ENCODE data around the gene MOCOS. TPM values are rescaled to one million over a fixed set of nuclear protein-coding genes. Genes with fewer than 3 reads are reported as not detected.

The MOCOS gene
- total RNA-seq, 1 experiment from 2014 or later = 12.1 TPM

GRCh38 chr18:36279001-36279400, 91.7 kb downstream of the MOCOS start:
- no TSS peak for BruUV-seq (replicated peaks)
- Histone ChIP-seq H3K27ac (ENCODE audit: low read depth, low read length) (no peak overlapping the region), H3K4me2 (ENCODE audit: low read length) (no peak overlapping the region), H3K4me3 (replicated peaks in 1 of 2; ENCODE audit: low read depth in 1 of 2, low read length in 2 of 2) (no peak overlapping the region), H3K27me3 (ENCODE audit: insufficient read depth, low read length) (peaks cover 14% of the 10 kb centered on the region; the same call in 1 of the 2 replicates), H3K79me2 (ENCODE audit: insufficient read depth, low read length) (no peaks in the 10 kb centered on the region), H3K9me3 (ENCODE audit: control insufficient read depth in 1 of 2, insufficient read depth in 1 of 2, low read depth in 1 of 2, low read length in 2 of 2) (no peaks in the 10 kb centered on the region), H2AFZ (ENCODE audit: low read depth, low read length, poor library complexity, severe bottlenecking) (no peak overlapping the region), H3K9me2 (ENCODE audit: insufficient read depth) (no peaks in the 10 kb centered on the region), H3K4me1 (ENCODE audit: control insufficient read depth in 1 of 2, insufficient read depth in 2 of 2, low read length in 2 of 2) (no peaks in the 10 kb centered on the region), H4K20me1 (ENCODE audit: insufficient read depth) (no peaks in the 10 kb centered on the region), H3K9ac (ENCODE audit: low read length) (no peak overlapping the region), H3K36me3 (ENCODE audit: control insufficient read depth in 1 of 2, insufficient read depth in 2 of 2, low read length in 2 of 2) (no peaks in the 10 kb centered on the region)
- intact Hi-C loops (cut with micrococcal nuclease) = no loop called here
- no peak for ATAC-seq
- ChIA-PET RAD21 (ENCODE audit: low non-redundant PET in 1 of 2, low total read pairs in 2 of 2, uncharacterized antibody in 2 of 2, unreplicated experiment in 2 of 2) (no interaction called here), POLR2A (no interaction called here), CTCF (interaction anchor here (2.1 kb wide), 1 partner anchor 522 kb away, joined by 5 read pairs; no protein-coding TSS in a partner anchor)
- DNase-seq (ENCODE audit: low read depth, low spot score) = no peak
- TF ChIP-seq ELF1 (IDR thresholded peaks at IDR 0.05; ENCODE audit: borderline replicate concordance, low read depth) = no peak
- TF ChIP-seq ATF3 (IDR thresholded peaks at IDR 0.05) = no peak
- TF ChIP-seq, protein P1, sequence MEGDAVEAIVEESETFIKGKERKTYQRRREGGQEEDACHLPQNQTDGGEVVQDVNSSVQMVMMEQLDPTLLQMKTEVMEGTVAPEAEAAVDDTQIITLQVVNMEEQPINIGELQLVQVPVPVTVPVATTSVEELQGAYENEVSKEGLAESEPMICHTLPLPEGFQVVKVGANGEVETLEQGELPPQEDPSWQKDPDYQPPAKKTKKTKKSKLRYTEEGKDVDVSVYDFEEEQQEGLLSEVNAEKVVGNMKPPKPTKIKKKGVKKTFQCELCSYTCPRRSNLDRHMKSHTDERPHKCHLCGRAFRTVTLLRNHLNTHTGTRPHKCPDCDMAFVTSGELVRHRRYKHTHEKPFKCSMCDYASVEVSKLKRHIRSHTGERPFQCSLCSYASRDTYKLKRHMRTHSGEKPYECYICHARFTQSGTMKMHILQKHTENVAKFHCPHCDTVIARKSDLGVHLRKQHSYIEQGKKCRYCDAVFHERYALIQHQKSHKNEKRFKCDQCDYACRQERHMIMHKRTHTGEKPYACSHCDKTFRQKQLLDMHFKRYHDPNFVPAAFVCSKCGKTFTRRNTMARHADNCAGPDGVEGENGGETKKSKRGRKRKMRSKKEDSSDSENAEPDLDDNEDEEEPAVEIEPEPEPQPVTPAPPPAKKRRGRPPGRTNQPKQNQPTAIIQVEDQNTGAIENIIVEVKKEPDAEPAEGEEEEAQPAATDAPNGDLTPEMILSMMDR (IDR thresholded peaks at IDR 0.05 in 2 of 3, conservative IDR thresholded peaks at IDR 0.05 in 1 of 3; ENCODE audit: borderline replicate concordance in 1 of 3, insufficient read depth in 1 of 3, low read depth in 2 of 3, low read length in 2 of 3) = no peak
- TF ChIP-seq POLR2A (IDR thresholded peaks at IDR 0.05; ENCODE audit: borderline replicate concordance, extremely low read depth, insufficient read depth, insufficient read length) = no peak
- TF ChIP-seq SIN3A (IDR thresholded peaks at IDR 0.05; ENCODE audit: low read depth) = no peak
- no peak for TF ChIP-seq JUND (IDR thresholded peaks at IDR 0.05)
- no peak for TF ChIP-seq POLR2AphosphoS5 (IDR thresholded peaks at IDR 0.05; ENCODE audit: low read depth, low read length)
- TF ChIP-seq EGR1 (IDR thresholded peaks at IDR 0.05; ENCODE audit: low read depth) = no peak
- no peak for TF ChIP-seq CEBPB (IDR thresholded peaks at IDR 0.05; ENCODE audit: low read depth)
- no peak for TF ChIP-seq SRF (IDR thresholded peaks at IDR 0.05; ENCODE audit: low read depth)
- TF ChIP-seq ZNF274 (IDR thresholded peaks at IDR 0.05; ENCODE audit: low read depth, low read length) = no peak
- no peak for TF ChIP-seq CBX3 (IDR thresholded peaks at IDR 0.05; ENCODE audit: low read depth)
- TF ChIP-seq, protein P2, sequence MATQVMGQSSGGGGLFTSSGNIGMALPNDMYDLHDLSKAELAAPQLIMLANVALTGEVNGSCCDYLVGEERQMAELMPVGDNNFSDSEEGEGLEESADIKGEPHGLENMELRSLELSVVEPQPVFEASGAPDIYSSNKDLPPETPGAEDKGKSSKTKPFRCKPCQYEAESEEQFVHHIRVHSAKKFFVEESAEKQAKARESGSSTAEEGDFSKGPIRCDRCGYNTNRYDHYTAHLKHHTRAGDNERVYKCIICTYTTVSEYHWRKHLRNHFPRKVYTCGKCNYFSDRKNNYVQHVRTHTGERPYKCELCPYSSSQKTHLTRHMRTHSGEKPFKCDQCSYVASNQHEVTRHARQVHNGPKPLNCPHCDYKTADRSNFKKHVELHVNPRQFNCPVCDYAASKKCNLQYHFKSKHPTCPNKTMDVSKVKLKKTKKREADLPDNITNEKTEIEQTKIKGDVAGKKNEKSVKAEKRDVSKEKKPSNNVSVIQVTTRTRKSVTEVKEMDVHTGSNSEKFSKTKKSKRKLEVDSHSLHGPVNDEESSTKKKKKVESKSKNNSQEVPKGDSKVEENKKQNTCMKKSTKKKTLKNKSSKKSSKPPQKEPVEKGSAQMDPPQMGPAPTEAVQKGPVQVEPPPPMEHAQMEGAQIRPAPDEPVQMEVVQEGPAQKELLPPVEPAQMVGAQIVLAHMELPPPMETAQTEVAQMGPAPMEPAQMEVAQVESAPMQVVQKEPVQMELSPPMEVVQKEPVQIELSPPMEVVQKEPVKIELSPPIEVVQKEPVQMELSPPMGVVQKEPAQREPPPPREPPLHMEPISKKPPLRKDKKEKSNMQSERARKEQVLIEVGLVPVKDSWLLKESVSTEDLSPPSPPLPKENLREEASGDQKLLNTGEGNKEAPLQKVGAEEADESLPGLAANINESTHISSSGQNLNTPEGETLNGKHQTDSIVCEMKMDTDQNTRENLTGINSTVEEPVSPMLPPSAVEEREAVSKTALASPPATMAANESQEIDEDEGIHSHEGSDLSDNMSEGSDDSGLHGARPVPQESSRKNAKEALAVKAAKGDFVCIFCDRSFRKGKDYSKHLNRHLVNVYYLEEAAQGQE (IDR thresholded peaks at IDR 0.05; ENCODE audit: low read depth) = no peak
- no peak for TF ChIP-seq EZH2phosphoT487 (IDR thresholded peaks at IDR 0.05; ENCODE audit: borderline replicate concordance)
- no peak for TF ChIP-seq TCF7L2 (IDR thresholded peaks at IDR 0.05; ENCODE audit: borderline replicate concordance, extremely low read depth, insufficient read depth, insufficient read length)
